Sigmoid colon (tissue), 7 donors: ENCODE results near the gene CLBA1. TPM values are rescaled to one million over a fixed set of nuclear protein-coding genes. Genes with fewer than 3 reads are reported as not detected.

Source experiments
- DNase-seq: peaks from one replicate; pipeline ENCODE4 v3.0.0-alpha.2; 2019
- H3K27ac ChIP-seq, 4 donors: fragments of 200-600 bp; sonication (generic); one replicate each; pipeline ENCODE4 v1.5.1; 2016 to 2019; ENCODE audit warnings: mild to moderate bottlenecking in 1 of 4
- H3K27me3 ChIP-seq, 3 donors: fragments of 200-600 bp; sonication (generic); one replicate each; pipeline ENCODE4 v1.5.1; 2019; ENCODE audit warnings: mild to moderate bottlenecking in 1 of 3
- H3K36me3 ChIP-seq, 4 donors: fragments of 200-600 bp; sonication (generic); one replicate each; pipeline ENCODE4 v1.5.1; 2016 to 2019
- H3K4me1 ChIP-seq, 4 donors: fragments of 200-600 bp; sonication (generic); one replicate each; pipeline ENCODE4 v1.5.1; 2017 to 2019
- H3K4me3 ChIP-seq, 4 donors: fragments of 200-600 bp; sonication (generic); one replicate each; pipeline ENCODE4 v1.5.1; 2017 to 2019; ENCODE audit warnings: mild to moderate bottlenecking in 2 of 4, moderate library complexity in 1 of 4
- H3K9me3 ChIP-seq, 4 donors: fragments of 200-600 bp in 3 of 4; sonication (generic) in 3 of 4; one replicate each; pipeline versions ENCODE4 v1.5.1 to v1.6.1; 2013 to 2019
- CTCF ChIP-seq, 4 experiments: fragments of 450-650 bp in 3 of 4; fragments of 200-600 bp in 1 of 4; IDR thresholded peaks; one replicate each; pipeline ENCODE4 v1.5.1; 2016 to 2019; ENCODE audit warnings: antibody characterized with exemption in 4 of 4, mild to moderate bottlenecking in 3 of 4, moderate library complexity in 2 of 4
- EP300 ChIP-seq, 4 donors: sonication (generic); formaldehyde crosslinking; IDR thresholded peaks; one replicate each; pipeline ENCODE4 v1.6.1; 2017; ENCODE audit warnings: antibody characterized with exemption in 4 of 4
- POLR2A ChIP-seq, 2 donors: fragments of 450-650 bp; IDR thresholded peaks; one replicate each; pipeline ENCODE4 v1.6.1; 2016; ENCODE audit warnings: antibody characterized with exemption in 2 of 2, mild to moderate bottlenecking in 2 of 2, moderate library complexity in 2 of 2
- POLR2AphosphoS5 ChIP-seq, 4 donors: sonication (generic); formaldehyde crosslinking; IDR thresholded peaks; one replicate each; pipeline ENCODE4 v1.6.1; 2017; ENCODE audit warnings: antibody characterized with exemption in 4 of 4
- WGBS, 2 donors: extraction: QIAGEN DNeasy Blood & Tissue Kit; methylation state at CpG; one replicate each; pipeline ENCODE4 v1.1.7; 2013; 5-methylcytosine and 5-hydroxymethylcytosine counted together
- intact Hi-C: fragments of 100-400 bp; cut with DNase I; formaldehyde crosslinking; loops from one replicate; pipeline ENCODE4 v1.15.1; 2023
- polyA plus RNA-seq, 3 donors: library from polyadenylated mRNA; stranded (reverse); fragments of 200-250 nt; gene quantifications; one replicate each; pipeline ENCODE4 v1.2.3, GENCODE V29; 2013
- total RNA-seq, 4 donors: library from RNA; depleted of rRNA; stranded (reverse); fragments of >200 nt; gene quantifications; one replicate each; pipeline ENCODE4 v1.1.0, GENCODE V29; 2016
- donor health status: healthy with polysubstance abuse.
- donor health status: Bipolar disorder and iron deficiency.
- donor health status: healthy.

Gene CLBA1
- total and polyA plus RNA-seq, 7 donors, result 2.8 to 8.4 (median 3.3) TPM

GRCh38 chr14:104953097-104953496 lies 32.5 kb upstream of the CLBA1 start:
- DNase-seq, result no peak
- intact Hi-C loops, result no loop called here
- no peak for TF ChIP-seq CTCF (IDR thresholded peaks at IDR 0.05)
- TF ChIP-seq POLR2A (IDR thresholded peaks at IDR 0.05), result no peak
- TF ChIP-seq EP300 (IDR thresholded peaks at IDR 0.05), result no peak
- TF ChIP-seq POLR2AphosphoS5 (IDR thresholded peaks at IDR 0.05), result no peak
- Histone ChIP-seq H3K27ac (no peak overlapping the region), H3K4me1 (peaks cover 0 to 16% (median 9%) of the 10 kb centered on the region in 4 donors), H3K9me3 (no peaks in the 10 kb centered on the region), H3K4me3 (no peak overlapping the region), H3K36me3 (peaks cover 23 to 86% (median 37%) of the 10 kb centered on the region in 4 donors), H3K27me3 (no peaks in the 10 kb centered on the region)
- WGBS, 2 donors, result 90 to 92% methylated on average over 13 of the region's 13 CpGs

DNA sequence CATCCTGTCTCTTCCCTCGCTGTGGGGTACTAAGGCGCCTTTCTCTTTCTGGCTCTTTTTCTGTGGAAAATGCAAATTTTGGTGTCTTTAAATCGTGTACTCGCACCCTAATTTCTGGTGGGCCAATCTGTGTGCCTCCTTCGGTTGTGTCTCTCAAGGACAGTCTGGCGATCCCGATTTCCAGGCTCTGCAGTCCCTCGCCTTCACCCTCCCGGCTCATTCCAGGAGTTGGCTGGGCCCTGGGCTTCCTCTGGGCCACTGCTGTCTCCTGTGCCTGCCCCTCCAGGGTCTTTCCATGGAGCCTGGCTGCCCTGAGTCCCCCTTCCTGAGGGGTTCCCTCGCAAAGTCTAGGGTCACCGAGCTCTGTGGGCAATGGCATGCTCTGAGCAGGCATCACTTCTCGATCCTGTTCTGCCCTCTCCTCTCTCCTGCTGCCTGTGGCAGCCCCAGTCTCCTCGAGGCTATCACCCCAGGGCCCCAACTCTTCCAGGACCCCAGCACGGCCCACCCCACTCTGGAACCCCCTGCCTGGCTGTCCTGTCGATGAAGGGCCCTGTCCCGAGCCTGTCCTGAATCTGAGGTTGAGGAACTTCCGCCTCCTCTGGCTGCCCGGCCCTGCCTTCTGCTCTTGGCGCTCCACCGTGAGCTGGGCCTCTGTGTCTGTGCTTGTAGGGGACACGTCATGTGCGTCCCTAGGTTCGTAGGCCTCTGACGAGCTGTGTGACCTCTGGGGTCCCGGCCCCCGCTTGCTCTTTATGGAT lies 31.5 kb upstream of the CLBA1 start:
- Histone ChIP-seq H3K27me3 (no peaks in the 10 kb centered on the region), H3K4me1 (peaks cover 0 to 16% (median 10%) of the 10 kb centered on the region in 4 donors), H3K27ac (no peak overlapping the region), H3K4me3 (no peak overlapping the region), H3K9me3 (no peaks in the 10 kb centered on the region), H3K36me3 (peaks cover 23 to 76% (median 37%) of the 10 kb centered on the region in 4 donors)
- WGBS, 2 donors, result 84 to 87% methylated on average over 26 of the region's 26 CpGs
- DNase-seq, result no peak
- intact Hi-C loops, result no loop called here
- TF ChIP-seq EP300 (IDR thresholded peaks at IDR 0.05) (no peak), POLR2AphosphoS5 (IDR thresholded peaks at IDR 0.05) (no peak), POLR2A (IDR thresholded peaks at IDR 0.05) (no peak), CTCF (IDR thresholded peaks at IDR 0.05) (no peak)

DNA sequence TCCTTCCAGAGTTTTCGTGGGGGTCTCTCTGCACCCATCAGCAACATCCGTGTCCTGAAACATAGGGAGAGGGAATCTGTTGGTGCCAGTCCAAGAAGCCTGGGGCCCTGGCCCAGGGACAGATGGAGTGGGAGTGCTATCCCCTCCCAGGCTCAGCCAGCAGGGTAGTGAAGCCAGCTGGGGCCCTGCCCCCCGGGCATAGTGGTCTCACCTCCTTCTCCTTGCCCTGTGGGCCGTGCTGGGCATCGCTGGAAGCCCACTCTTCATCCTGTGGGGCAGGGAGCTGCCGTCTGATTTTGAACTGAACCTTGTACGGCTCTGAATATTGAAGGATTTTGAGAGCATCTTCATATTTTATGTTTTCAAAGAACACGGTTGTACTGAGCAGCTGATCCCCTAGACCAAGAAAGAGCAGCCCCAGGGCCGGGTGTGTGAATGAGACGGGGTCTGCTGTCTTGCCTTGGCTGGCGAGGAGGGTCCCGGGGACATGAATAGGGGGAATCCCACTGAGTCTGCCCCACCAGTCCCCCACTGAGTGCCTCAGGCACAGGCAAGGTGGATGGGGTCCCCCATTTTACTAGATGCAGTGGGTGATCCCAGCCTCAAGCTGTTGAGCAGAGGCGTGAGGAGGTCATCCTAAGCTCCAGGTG lies 30.7 kb upstream of the CLBA1 start:
- Histone ChIP-seq H3K4me3 (no peak overlapping the region), H3K27me3 (no peaks in the 10 kb centered on the region), H3K36me3 (peaks cover 23 to 70% (median 37%) of the 10 kb centered on the region in 4 donors), H3K4me1 (peaks cover 0 to 16% (median 10%) of the 10 kb centered on the region in 4 donors), H3K9me3 (no peaks in the 10 kb centered on the region), H3K27ac (no peak overlapping the region)
- intact Hi-C loops, result no loop called here
- DNase-seq, result no peak
- 79 to 87% methylated on average over 13 of the region's 13 CpGs for WGBS, 2 donors
- no peak for TF ChIP-seq EP300 (IDR thresholded peaks at IDR 0.05)
- no peak for TF ChIP-seq POLR2AphosphoS5 (IDR thresholded peaks at IDR 0.05)
- TF ChIP-seq POLR2A (IDR thresholded peaks at IDR 0.05), result no peak
- TF ChIP-seq CTCF (IDR thresholded peaks at IDR 0.05), result no peak

- intact Hi-C loops, result no loop called here
- 94 to 96% methylated on average over 3 of the region's 3 CpGs for WGBS, 2 donors
- no peaks in the 10 kb centered on the region for H3K9me3 ChIP-seq
- peaks cover 0 to 16% (median 10%) of the 10 kb centered on the region in 4 donors for H3K4me1 ChIP-seq
- DNase-seq, result no peak
- H3K36me3 ChIP-seq, result peaks cover 23 to 65% (median 37%) of the 10 kb centered on the region in 4 donors
- H3K4me3 ChIP-seq, result no peak overlapping the region
- no peaks in the 10 kb centered on the region for H3K27me3 ChIP-seq
- no peak overlapping the region for H3K27ac ChIP-seq
- no peak for TF ChIP-seq CTCF (IDR thresholded peaks at IDR 0.05)
- no peak for TF ChIP-seq POLR2AphosphoS5 (IDR thresholded peaks at IDR 0.05)
- no peak for TF ChIP-seq EP300 (IDR thresholded peaks at IDR 0.05)
- no peak for TF ChIP-seq POLR2A (IDR thresholded peaks at IDR 0.05)
These were observed 30.2 kb upstream of the CLBA1 start for GRCh38 chr14:104955396-104955770.
